ENCODE measurements around the gene PNMA5. TPM values are rescaled to one million over a fixed set of nuclear protein-coding genes. Genes with fewer than 3 reads are reported as not detected.
A peak's percentile ranks its signal among the peaks of the same experiment; 100 is the strongest.

Gene PNMA5
- total RNA-seq, 1 donor from 2014 or later, result not detected

DNA sequence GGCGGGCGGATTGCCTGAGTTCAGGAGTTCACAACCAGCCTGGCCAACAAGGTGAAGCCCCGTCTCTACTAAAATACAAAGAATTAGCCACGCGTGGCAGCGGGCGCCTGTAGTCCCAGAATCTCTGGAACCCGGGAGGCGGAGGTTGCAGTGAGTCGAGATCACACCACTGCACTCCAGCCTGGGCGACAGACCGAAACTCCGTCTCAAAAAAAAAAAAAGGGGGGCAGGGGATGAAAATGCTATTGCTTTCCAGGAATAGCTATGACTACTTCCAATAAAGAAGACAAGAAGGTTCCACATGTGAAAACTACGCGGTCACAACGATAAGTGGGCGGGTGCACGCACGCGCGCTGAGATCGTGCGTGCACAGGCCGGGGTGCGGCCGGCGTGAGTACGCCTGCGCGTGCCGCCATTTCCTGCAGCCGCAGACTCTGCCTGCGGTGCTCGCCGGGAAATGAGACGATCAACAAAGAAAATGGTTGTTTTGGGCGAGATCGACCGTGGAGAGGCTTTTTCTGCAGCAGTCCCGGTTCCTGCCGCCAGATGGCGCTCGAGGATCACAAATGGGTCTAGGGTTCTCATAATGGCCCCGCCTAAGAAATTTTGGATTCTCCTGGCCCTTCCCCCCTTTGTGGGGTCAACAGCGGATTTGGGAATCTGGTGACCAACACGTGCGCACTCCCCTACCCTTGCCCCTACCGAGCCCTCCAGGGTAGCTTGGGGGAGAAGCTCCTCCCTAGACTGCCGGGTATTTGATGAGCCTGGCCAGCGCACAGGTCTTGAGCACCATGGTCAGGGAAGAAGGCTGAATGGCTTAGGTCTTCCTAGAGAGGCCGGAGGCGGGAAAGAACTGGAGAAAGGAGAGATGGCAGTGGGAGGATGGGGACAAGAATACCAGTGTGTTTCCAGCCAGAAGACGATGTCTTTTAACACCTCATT, 35.1 kb downstream of the PNMA5 start:
- peak; percentile 87 for DNase-seq (ENCODE audit: low read depth)

DNA sequence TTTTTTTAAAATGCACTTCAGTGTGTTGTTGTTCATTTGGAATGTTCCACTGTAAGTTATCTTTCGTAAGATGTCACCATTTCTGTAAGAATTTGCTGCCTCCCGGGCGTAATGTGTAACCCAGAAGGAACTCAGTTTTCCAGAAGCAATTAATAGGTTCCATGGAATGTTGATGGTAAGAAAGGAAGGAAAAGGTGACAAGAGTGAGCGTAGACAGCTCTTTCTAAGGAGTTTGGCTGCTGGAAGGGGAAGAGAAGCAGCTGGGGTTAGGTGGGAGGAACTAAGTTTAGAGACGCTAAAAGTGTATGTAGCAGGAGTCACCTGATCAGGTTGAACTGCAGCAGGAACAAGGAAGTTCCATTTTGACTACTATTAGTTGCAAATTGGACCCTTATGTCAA, 35.9 kb downstream of the PNMA5 start:
- DNase-seq (ENCODE audit: low read depth), result no peak

DNA sequence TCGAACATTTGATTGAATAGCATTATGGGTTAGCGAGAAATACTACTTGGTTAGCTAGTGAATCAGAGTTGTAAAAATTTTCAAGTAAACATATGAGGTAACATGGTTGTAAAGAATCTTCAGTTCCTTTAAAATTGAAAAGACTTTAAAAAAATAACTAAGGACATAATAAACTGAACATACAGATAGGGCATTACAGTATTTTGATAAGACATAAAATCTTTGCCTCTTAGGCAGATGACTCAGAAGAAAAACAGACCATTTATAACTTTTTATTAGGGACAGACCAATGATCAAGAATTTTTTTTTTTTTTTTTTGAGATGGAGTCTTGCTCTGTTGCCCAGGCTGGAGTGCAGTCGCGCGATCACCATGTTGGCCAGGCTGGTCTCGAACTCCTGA, 43.1 kb downstream of the PNMA5 start:
- DNase-seq (ENCODE audit: low read depth), result no peak

DNA sequence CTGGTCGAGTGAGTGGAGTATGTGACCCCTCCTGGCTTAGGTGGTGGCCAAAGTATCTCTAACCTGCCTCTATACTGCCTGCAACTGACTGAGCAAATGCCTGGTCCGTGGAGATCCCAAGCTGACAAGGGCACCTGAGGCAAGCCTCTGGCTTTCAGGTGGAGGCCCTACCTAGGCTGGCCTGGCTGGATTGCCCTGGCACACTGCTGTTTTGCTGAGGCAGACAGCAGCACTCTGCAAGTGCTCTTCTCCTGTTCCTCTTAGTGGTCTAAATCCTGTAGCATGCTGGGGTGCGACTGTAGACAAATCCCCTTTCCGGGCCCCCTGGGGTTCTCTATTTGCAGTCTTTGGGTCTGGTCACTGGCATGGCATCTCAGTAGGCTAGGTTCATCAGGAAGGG, 44.8 kb downstream of the PNMA5 start:
- DNase-seq (ENCODE audit: low read depth), result no peak

DNA sequence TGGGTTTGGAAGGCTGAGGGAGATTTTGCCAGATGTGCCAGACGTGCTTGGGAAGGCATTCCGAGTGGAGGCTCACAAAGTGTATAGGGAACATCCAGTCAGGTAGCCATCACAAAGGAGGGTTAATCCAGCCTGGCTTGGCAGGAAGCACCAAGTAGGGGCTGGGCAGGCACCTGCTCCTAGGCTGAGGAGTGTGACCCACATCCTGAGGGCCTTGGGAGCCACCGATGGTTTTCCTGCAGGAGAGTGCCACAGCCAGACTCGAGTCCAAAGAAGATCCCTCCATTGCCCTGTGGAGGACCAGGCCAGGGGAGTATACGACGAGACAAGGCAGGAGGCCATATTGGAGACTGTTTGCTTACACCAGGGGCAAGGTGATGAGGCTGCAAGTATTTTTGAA, 47.2 kb downstream of the PNMA5 start:
- no peak for DNase-seq (ENCODE audit: low read depth)

DNA sequence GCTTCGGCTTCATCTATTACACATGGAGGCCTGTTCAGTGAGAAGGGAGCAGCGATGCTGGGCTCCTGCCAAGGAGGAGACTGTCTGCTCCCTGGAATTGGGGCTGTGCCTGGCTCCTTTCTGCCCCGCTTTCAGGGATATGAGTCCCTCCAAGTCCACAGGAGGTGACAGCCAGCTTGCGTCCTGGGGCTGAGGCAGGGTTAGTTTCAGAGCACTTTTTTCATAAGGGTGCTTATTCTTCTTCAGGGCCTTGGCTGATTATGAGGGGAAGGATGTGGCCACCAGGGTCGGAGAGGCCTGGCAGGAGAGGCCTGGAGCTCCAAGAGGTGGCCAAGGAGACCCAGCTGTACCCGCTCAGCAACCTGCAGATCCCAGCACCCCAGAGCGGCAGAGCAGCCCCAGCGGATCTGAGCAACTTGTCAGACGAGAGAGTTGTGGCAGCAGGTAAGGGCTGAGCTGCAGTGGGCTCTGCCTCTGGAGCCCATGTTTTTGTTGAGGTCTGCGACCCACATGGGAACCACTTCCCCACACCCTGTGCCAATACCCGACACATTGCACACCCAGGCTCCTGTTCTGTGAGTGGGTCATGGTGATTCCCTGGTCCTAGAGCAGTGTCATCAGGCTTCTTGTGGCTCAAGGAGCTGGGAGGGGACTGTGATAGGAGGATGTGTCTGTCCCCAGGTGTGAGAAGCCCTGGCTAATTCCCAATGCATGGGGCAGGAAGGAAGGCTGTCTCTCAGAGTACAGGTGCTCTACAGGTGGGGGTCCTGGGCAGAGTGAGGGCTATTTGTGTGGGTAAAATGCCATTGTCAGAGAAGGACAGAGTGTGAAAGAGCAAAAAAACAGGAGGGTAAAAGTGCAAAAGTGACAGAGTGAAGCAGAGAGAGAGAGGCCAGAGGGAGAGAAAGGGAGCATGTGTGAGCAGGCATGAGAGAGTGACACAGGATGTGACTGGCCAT, 48.6 kb downstream of the PNMA5 start:
- DNase-seq (ENCODE audit: low read depth), result no peak

DNA sequence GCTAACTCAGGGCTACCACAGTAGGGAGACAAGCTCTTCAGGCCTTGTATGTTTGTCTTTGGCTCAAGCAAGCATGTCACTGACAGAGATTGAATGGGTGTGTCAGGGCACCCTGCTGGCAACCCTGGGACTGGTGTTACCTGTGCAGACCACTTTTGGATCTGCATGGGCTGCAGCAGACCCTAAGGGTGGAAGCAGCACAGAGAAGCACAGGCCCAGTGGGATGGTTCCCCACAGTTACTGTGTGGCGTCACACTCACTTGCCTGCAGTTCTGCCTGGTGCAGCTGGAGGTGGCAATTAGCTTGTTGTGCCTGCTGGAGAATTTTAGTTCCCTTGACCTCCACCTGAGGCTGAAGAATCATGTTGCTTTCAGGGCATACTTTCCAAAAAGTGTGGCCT, 50.1 kb downstream of the PNMA5 start:
- no peak for DNase-seq (ENCODE audit: low read depth)

DNA sequence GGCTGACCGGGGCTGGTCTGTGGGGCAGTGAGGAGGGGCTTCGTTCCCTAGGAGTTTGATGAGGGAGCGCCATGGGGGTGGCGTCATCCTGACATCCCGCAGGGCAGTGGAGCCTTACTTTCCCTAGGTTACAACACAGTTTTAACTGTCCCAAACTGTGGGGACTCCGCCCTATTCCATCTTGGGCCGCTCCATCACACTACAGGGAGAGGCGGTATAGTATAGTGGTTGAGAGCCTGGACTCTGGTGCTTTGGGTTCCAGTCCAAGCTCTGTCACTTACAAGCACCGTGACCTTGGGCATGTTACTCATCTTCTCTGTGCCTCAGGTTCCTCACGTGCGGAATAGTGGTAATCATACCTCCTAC, 51.9 kb downstream of the PNMA5 start:
- DNase-seq (ENCODE audit: low read depth), result no peak

DNA sequence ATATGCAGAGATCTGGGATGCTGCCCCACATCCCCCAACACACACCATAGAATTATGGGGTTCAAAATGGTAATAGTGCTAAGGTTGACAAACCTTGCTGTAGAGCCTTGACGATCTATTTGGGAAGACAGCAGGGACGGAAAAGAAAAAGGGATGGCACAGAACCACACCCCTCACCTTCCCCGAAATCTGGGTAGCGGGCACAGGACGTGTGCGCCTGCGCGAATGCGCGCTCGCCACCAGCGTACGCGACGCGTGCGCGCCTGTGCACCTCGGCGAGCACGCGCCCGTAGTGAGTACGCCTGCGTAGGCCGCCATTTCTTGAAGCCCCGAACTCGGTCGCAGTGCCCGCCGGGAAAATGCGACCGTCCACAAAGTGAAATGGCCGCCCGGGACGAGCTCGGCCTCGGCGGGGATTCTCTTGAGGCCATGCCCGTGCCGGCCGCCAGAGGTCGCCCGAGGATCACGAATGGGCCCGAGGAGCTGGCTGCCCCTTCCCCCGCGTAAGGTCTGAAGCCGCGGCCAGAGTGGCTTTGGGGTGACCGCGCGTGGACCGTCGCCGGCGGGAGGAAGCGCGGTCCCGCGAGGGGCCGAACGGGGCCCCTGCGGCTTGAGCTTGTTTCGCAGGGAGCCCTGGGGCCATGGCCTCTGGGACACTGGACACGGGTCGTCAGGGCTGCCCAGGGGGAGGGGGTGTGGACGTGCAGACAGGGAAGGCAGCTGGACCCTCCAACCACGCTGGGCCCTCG, 52.4 kb downstream of the PNMA5 start:
- peak; percentile 91 for DNase-seq (ENCODE audit: low read depth)

Other genes with a start within 250 kb of the PNMA5 start
- not detected in 2 replicates for gene MAGEA2, start 240.3 kb downstream of the PNMA5 start, total RNA-seq
- not detected in 2 replicates for gene CSAG3, start 234.9 kb downstream of the PNMA5 start, total RNA-seq
- not detected in 2 replicates for gene MAGEA6, start 224.4 kb downstream of the PNMA5 start, total RNA-seq
- gene CETN2, start 163.4 kb downstream of the PNMA5 start, total RNA-seq, result 45.4 and 56.8 TPM in 2 replicates
- 16.1 and 28.2 TPM in 2 replicates for gene NSDHL, start 163.1 kb downstream of the PNMA5 start, total RNA-seq
- 0.47 and 0.83 TPM in 2 replicates for gene ZNF185, start 96.0 kb downstream of the PNMA5 start, total RNA-seq
- gene PNMA3, start 62.4 kb upstream of the PNMA5 start, total RNA-seq, result 0.19 TPM in 1 of 2 replicates, not detected in the other
- gene PNMA6A, start 78.3 kb upstream of the PNMA5 start, total RNA-seq, result 0.21 and 0.35 TPM in 2 replicates
- not detected in 2 replicates for gene MAGEA1, start 185.2 kb upstream of the PNMA5 start, total RNA-seq